ENCODE data around the gene ZDHHC6.

GRCh38 chr10:112446055-112446854, 459 bp downstream of the ZDHHC6 start:
- TF ChIP-seq POLR2AphosphoS5 (IDR thresholded peaks at IDR 0.05; ENCODE audit: low read depth, low read length), result no peak
- no peak for TF ChIP-seq TAF1 (IDR thresholded peaks at IDR 0.05; ENCODE audit: borderline replicate concordance, insufficient read depth, low read length)
